ENCODE results near the gene GLS2. TPM values are rescaled to one million over a fixed set of nuclear protein-coding genes. Genes with fewer than 3 reads are reported as not detected.

The GLS2 gene
- polyA plus RNA-seq, 2 of the 4 experiments (the other 2 are of a cell fraction): 0.36 to 0.44 TPM

GRCh38 chr12:56476143-56476542 lies 11.8 kb downstream of the GLS2 start:
- no peaks in the 10 kb centered on the region for H3K9me3 ChIP-seq
- FAIRE-seq (no peak), ATAC-seq (no peak), DNase-seq (ENCODE audit: low read depth in 1 of 2, low spot score in 1 of 2) (no peak)
- no peak overlapping the region for H3K4me2 ChIP-seq
- H3K4me3 ChIP-seq: no peak overlapping the region
- POLR2A ChIA-PET: interaction anchor here (0.7 kb wide), 1 partner anchor 26 kb away, joined by 5 read pairs; no protein-coding TSS in a partner anchor
- H3K4me1 ChIP-seq: peaks cover 6% of the 10 kb centered on the region; the same call in 1 of the 3 replicates
- 88% methylated on average over 6 of the region's 6 CpGs for WGBS (ENCODE audit: missing lambda C conversion rate)
- TF ChIP-seq KDM1A (IDR thresholded peaks at IDR 0.05; ENCODE audit: low read depth) (no peak), CTCF (IDR thresholded peaks at IDR 0.05) (no peak), TFCP2L1 (CRISPR knock-in tag; IDR thresholded peaks at IDR 0.05) (no peak), ZNF302 (CRISPR knock-in tag; IDR thresholded peaks at IDR 0.05) (no peak), HOXA7 (CRISPR knock-in tag; IDR thresholded peaks at IDR 0.05) (no peak), MAFK (IDR thresholded peaks at IDR 0.05; ENCODE audit: partially characterized antibody) (no peak), USF2 (IDR thresholded peaks at IDR 0.05) (no peak), ATOH8 (CRISPR knock-in tag; IDR thresholded peaks at IDR 0.05; ENCODE audit: low read depth) (no peak), JUNB (IDR thresholded peaks at IDR 0.05) (no peak), CHD2 (IDR thresholded peaks at IDR 0.05; ENCODE audit: low read length, partially characterized antibody) (no peak), MYC (IDR thresholded peaks at IDR 0.05; ENCODE audit: borderline replicate concordance, low read length) (no peak), CEBPB (IDR thresholded peaks at IDR 0.05) (no peak), MAX (IDR thresholded peaks at IDR 0.05) (no peak), EHF (CRISPR knock-in tag; IDR thresholded peaks at IDR 0.05) (no peak), PBX3 (IDR thresholded peaks at IDR 0.05) (no peak), KDM5A (IDR thresholded peaks at IDR 0.05) (no peak), HES2 (IDR thresholded peaks at IDR 0.05) (no peak), RARB (CRISPR knock-in tag; IDR thresholded peaks at IDR 0.05) (no peak), CHD4 (IDR thresholded peaks at IDR 0.05; ENCODE audit: borderline replicate concordance) (no peak), BCL3 (IDR thresholded peaks at IDR 0.05) (no peak)
- CTCF ChIA-PET: interaction anchor here (1.2 kb wide), 1 partner anchor 8 kb away, joined by 3 read pairs; no protein-coding TSS in a partner anchor
- no peak overlapping the region for H3K27ac ChIP-seq

- Histone ChIP-seq H3K9me3 (no peaks in the 10 kb centered on the region), H3K27ac (no peak overlapping the region), H3K4me1 (peaks cover 10% of the 10 kb centered on the region; the same call in 2 of the 3 replicates), H3K4me2 (no peak overlapping the region), H3K4me3 (no peak overlapping the region)
- DNase-seq (ENCODE audit: low read depth in 1 of 2, low spot score in 1 of 2): no peak
- ATAC-seq: no peak
- no peak for FAIRE-seq
- TF ChIP-seq SMC3 (IDR thresholded peaks at IDR 0.05) (no peak), POLR2A (IDR thresholded peaks at IDR 0.05; ENCODE audit: low read length) (0 out of 2 replicates have a peak, but pooled peaks have one; percentile 19)
- CTCF ChIA-PET: interaction anchor here (0.6 to 2.3 kb wide), 6 partner anchors 10 to 101 kb away, joined by 3 to 12 read pairs (median 4); no protein-coding TSS in a partner anchor
- POLR2A ChIA-PET: no interaction called here
- 89% methylated on average over 7 of the region's 9 CpGs for WGBS (ENCODE audit: missing lambda C conversion rate)
Measured at GRCh38 chr12:56474389-56474788, 13.6 kb downstream of the GLS2 start.

Measured in A549 (cell line).